SK-N-SH (cell line): ENCODE data around the gene SPTBN5. TPM values are rescaled to one million over a fixed set of nuclear protein-coding genes. Genes with fewer than 3 reads are reported as not detected.

Experiments used
- CTCF ChIA-PET: fragments of 300-600, 350-600 bp; formaldehyde crosslinking; extraction: SDS; loops from one replicate; lab custom pipeline; 2021; lab: Yijun Ruan, JAX
- POLR2A ChIA-PET: fragments of 350-600 bp; sonication (Branson Sonifier 250); formaldehyde crosslinking; extraction: SDS; loops from one replicate; lab custom pipeline; 2020; ENCODE audit warnings: antibody characterized with exemption, inconsistent platforms; lab: Yijun Ruan, JAX
- DNase-seq: peaks from one replicate; pipeline ENCODE4 v3.0.0; 2012
- H2AFZ ChIP-seq: fragments of 200-600 bp; sonication (generic); 2 replicates; pipeline ENCODE4 v1.8.1; 2016; ENCODE audit warnings: antibody characterized with exemption, mild to moderate bottlenecking, low read depth
- H3F3A ChIP-seq: fragments of 200-600 bp; sonication (generic); replicated peaks from 2 replicates; pipeline ENCODE3; 2016; ENCODE audit warnings: antibody characterized with exemption, mild to moderate bottlenecking; ENCODE audit not compliant: insufficient read depth
- H3K27ac ChIP-seq, 2 experiments: fragments of 200-500 bp in 1 of 2; fragments of 200-600 bp in 1 of 2; sonication (Bioruptor generic) in 1 of 2; sonication (generic), shearing (Covaris generic) in 1 of 2; 2 replicates each; pipeline versions ENCODE4 v1.5.1 to v1.6.1; 2014 to 2016; ENCODE audit warnings: low read depth in 2 of 2, inconsistent platforms in 1 of 2, low read length in 1 of 2, mild to moderate bottlenecking in 1 of 2, mixed read lengths in 1 of 2
- H3K27me3 ChIP-seq: fragments of 200-600 bp; sonication (generic), shearing (Covaris generic); 2 replicates; pipeline ENCODE4 v1.6.1; 2016; ENCODE audit warnings: mixed run types; ENCODE audit not compliant: insufficient read depth
- H3K36me3 ChIP-seq, 2 experiments: fragments of 200-500 bp in 1 of 2; fragments of 200-600 bp in 1 of 2; sonication (Bioruptor generic) in 1 of 2; sonication (generic) in 1 of 2; replicated peaks in 1 of 2; 2 replicates each; pipeline versions ENCODE3 to v1.5.1; 2014 to 2016; ENCODE audit warnings: low read length in 1 of 2, mild to moderate bottlenecking in 1 of 2; ENCODE audit not compliant: insufficient read depth in 2 of 2, control insufficient read depth in 1 of 2
- H3K4me1 ChIP-seq, 2 experiments: fragments of 200-500 bp in 1 of 2; fragments of 200-600 bp in 1 of 2; sonication (Bioruptor generic) in 1 of 2; sonication (generic), shearing (Covaris generic) in 1 of 2; 2 replicates each; pipeline versions ENCODE4 v1.5.1 to v1.6.1; 2014 to 2016; ENCODE audit warnings: low read depth in 1 of 2, low read length in 1 of 2, mixed run types in 1 of 2; ENCODE audit not compliant: insufficient read depth in 2 of 2, control insufficient read depth in 1 of 2
- H3K4me2 ChIP-seq: fragments of 200-600 bp; sonication (generic), shearing (Covaris generic); 2 replicates; pipeline ENCODE4 v1.6.1; 2017; ENCODE audit warnings: mixed run types
- H3K4me3 ChIP-seq, 2 experiments: fragments of 200-500 bp in 1 of 2; fragments of 200-600 bp in 1 of 2; sonication (Bioruptor generic) in 1 of 2; sonication (generic), shearing (Covaris generic) in 1 of 2; 2 replicates each; pipeline versions ENCODE4 v1.5.1 to v1.8.1; 2014 to 2016; ENCODE audit warnings: low read depth in 2 of 2, inconsistent platforms in 1 of 2, low read length in 1 of 2, mild to moderate bottlenecking in 1 of 2, mixed read lengths in 1 of 2, moderate library complexity in 1 of 2
- H3K79me2 ChIP-seq: fragments of 200-600 bp; sonication (generic); 2 replicates; pipeline ENCODE4 v1.8.1; 2017; ENCODE audit warnings: mild to moderate bottlenecking; ENCODE audit not compliant: insufficient read depth
- H3K9ac ChIP-seq: fragments of 200-600 bp; sonication (generic); 2 replicates; pipeline ENCODE4 v1.6.1; 2017; ENCODE audit warnings: mixed run types
- H3K9me2 ChIP-seq: fragments of 200-600 bp; sonication (generic); 2 replicates; pipeline ENCODE4 v1.6.1; 2017; ENCODE audit warnings: mixed run types
- H3K9me3 ChIP-seq: fragments of 200-600 bp; sonication (generic); 2 replicates; pipeline ENCODE4 v1.6.1; 2017; ENCODE audit warnings: mixed run types, mild to moderate bottlenecking, moderate library complexity
- H4K20me1 ChIP-seq: fragments of 200-600 bp; sonication (generic); 2 replicates; pipeline ENCODE4 v1.6.1; 2017; ENCODE audit warnings: mild to moderate bottlenecking, mixed run types; ENCODE audit not compliant: insufficient read depth
- CTCF ChIP-seq: fragments of 200-600 bp; sonication (generic); IDR thresholded peaks from 2 replicates; pipeline ENCODE4 v1.6.1; 2017; ENCODE audit warnings: antibody characterized with exemption, mild to moderate bottlenecking, moderate library complexity
- EP300 ChIP-seq, 2 experiments: IDR thresholded peaks; 2 replicates each; pipeline versions ENCODE4 v1.4.0 to v1.6.1; 2012; ENCODE audit warnings: borderline replicate concordance in 1 of 2, low read depth in 1 of 2, low read length in 1 of 2
- FOSL2 ChIP-seq: IDR thresholded peaks from 2 replicates; pipeline ENCODE4 v1.4.0; 2012; ENCODE audit warnings: low read depth, mild to moderate bottlenecking, moderate library complexity, borderline replicate concordance
- FOXM1 ChIP-seq: IDR thresholded peaks from 2 replicates; pipeline ENCODE4 v1.4.0; 2012; ENCODE audit warnings: low read depth, mild to moderate bottlenecking
- GABPA ChIP-seq: IDR thresholded peaks from 2 replicates; pipeline ENCODE4 v1.4.0; 2012; ENCODE audit warnings: low read depth, mild to moderate bottlenecking
- MEF2A ChIP-seq: IDR thresholded peaks from 2 replicates; pipeline ENCODE4 v1.4.0; 2012; ENCODE audit warnings: low read depth, borderline replicate concordance
- NFIC ChIP-seq: IDR thresholded peaks from 2 replicates; pipeline ENCODE4 v1.4.0; 2012; ENCODE audit warnings: borderline replicate concordance
- PBX3 ChIP-seq: IDR thresholded peaks from 2 replicates; pipeline ENCODE4; 2012
- POLR2AphosphoS5 ChIP-seq: IDR thresholded peaks from 2 replicates; pipeline ENCODE4 v1.6.1; 2012; ENCODE audit warnings: low read depth, low read length
- RFX5 ChIP-seq: IDR thresholded peaks from 2 replicates; pipeline ENCODE4 v1.6.1; 2012; ENCODE audit warnings: mild to moderate bottlenecking, improper control_type of control experiment, low read length
- RXRA ChIP-seq: IDR thresholded peaks from 2 replicates; pipeline ENCODE4 v1.4.0; 2012; ENCODE audit warnings: low read depth, mild to moderate bottlenecking, borderline replicate concordance
- TAF1 ChIP-seq: IDR thresholded peaks from 2 replicates; pipeline ENCODE4 v1.6.1; 2012; ENCODE audit warnings: low read depth, mild to moderate bottlenecking, low read length, moderate library complexity, borderline replicate concordance
- TCF12 ChIP-seq: IDR thresholded peaks from 2 replicates; pipeline ENCODE4 v1.4.0; 2012
- TEAD4 ChIP-seq: IDR thresholded peaks from 2 replicates; pipeline ENCODE4 v1.4.0; 2012; ENCODE audit warnings: mild to moderate bottlenecking, borderline replicate concordance; ENCODE audit not compliant: insufficient read depth
- YY1 ChIP-seq: IDR thresholded peaks from 2 replicates; pipeline ENCODE4 v1.4.0; 2012; ENCODE audit warnings: low read depth, mild to moderate bottlenecking
- WGBS: methylation state at CpG from one replicate; pipeline ENCODE4 v1.1.6; 2017; ENCODE audit warnings: low lambda C conversion rate; 5-methylcytosine and 5-hydroxymethylcytosine counted together
- polyA plus RNA-seq, 3 experiments: library from polyadenylated mRNA; depleted of rRNA; stranded (reverse); fragments of >200 nt; gene quantifications; 2 replicates each; pipeline ENCODE4 v1.2.3, GENCODE V29; 2012
- TF ChIP-seq, protein P1 (sequence below): IDR thresholded peaks from 2 replicates; pipeline ENCODE4 v1.6.1; 2012; ENCODE audit warnings: mild to moderate bottlenecking, low read depth, low read length, moderate library complexity

The SPTBN5 gene
- polyA plus RNA-seq, 1 of the 3 experiments (the other 2 are of a cell fraction): 0.23 TPM

DNA sequence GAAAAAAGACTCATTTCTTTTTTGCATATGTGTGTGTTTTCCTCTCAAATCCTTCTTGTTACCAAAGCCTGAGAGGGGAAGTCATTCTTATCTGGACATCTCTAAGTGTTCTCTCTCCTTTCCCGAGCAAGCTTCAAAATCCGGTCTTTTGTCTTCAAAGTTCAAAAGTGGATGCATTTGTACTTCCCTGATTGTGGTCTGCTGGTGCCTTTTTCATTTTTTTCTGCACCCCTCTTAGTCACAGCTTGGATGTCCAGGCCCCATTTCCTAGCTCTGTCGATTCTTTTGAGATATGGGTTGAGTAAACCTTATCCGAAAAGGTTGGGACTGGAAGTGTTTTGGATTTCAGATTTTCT lies 43.7 kb upstream of the SPTBN5 start:
- H4K20me1 ChIP-seq: no peaks in the 10 kb centered on the region
- no peak for DNase-seq
- H3K27me3 ChIP-seq: no peaks in the 10 kb centered on the region
- CTCF ChIA-PET: no interaction called here
- TF ChIP-seq TCF12 (no peak), FOXM1 (no peak), GABPA (no peak), TEAD4 (no peak), FOSL2 (no peak), YY1 (no peak), RXRA (no peak), PBX3 (no peak), RFX5 (no peak), POLR2AphosphoS5 (no peak), MEF2A (no peak), CTCF (no peak), TAF1 (no peak), EP300 (IDR thresholded peaks at IDR 0.05; ENCODE audit: borderline replicate concordance in 1 of 2, low read depth in 1 of 2, low read length in 1 of 2) (no peak), NFIC (no peak)
- TF ChIP-seq, protein P1, sequence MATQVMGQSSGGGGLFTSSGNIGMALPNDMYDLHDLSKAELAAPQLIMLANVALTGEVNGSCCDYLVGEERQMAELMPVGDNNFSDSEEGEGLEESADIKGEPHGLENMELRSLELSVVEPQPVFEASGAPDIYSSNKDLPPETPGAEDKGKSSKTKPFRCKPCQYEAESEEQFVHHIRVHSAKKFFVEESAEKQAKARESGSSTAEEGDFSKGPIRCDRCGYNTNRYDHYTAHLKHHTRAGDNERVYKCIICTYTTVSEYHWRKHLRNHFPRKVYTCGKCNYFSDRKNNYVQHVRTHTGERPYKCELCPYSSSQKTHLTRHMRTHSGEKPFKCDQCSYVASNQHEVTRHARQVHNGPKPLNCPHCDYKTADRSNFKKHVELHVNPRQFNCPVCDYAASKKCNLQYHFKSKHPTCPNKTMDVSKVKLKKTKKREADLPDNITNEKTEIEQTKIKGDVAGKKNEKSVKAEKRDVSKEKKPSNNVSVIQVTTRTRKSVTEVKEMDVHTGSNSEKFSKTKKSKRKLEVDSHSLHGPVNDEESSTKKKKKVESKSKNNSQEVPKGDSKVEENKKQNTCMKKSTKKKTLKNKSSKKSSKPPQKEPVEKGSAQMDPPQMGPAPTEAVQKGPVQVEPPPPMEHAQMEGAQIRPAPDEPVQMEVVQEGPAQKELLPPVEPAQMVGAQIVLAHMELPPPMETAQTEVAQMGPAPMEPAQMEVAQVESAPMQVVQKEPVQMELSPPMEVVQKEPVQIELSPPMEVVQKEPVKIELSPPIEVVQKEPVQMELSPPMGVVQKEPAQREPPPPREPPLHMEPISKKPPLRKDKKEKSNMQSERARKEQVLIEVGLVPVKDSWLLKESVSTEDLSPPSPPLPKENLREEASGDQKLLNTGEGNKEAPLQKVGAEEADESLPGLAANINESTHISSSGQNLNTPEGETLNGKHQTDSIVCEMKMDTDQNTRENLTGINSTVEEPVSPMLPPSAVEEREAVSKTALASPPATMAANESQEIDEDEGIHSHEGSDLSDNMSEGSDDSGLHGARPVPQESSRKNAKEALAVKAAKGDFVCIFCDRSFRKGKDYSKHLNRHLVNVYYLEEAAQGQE: no peak
- TF ChIP-seq, all 33 proteins: peak for 0
- Histone ChIP-seq H3K9me2 (no peaks in the 10 kb centered on the region), H3K27ac (peak overlapping the region in 1 of 2 experiments; percentile 65; a peak in 1 of 4 replicates), H3K4me1 (peaks cover 0 to 45% of the 10 kb centered on the region in 2 experiments; a peak in 3 of 4 replicates), H3F3A (peaks cover 20% of the 10 kb centered on the region), H3K79me2 (peaks cover 23% of the 10 kb centered on the region; the same call in 1 of the 2 replicates), H2AFZ (no peak overlapping the region), H3K9me3 (no peaks in the 10 kb centered on the region), H3K9ac (no peak overlapping the region), H3K36me3 (peaks cover 0 to 6% of the 10 kb centered on the region in 2 experiments), H3K4me3 (no peak overlapping the region), H3K4me2 (no peak overlapping the region)
- POLR2A ChIA-PET: no interaction called here
- 90% methylated on average over 4 of the region's 4 CpGs for WGBS
